Body of pancreas (tissue), 4 donors: ENCODE measurements around the gene CRAMP1.

Experiments
- CTCF ChIP-seq, 7 experiments: fragments of 450-650 bp in 4 of 7; fragments of 200-600 bp in 3 of 7; sonication (generic) in 3 of 7; IDR thresholded peaks; one replicate each; pipeline ENCODE4 v1.5.1; 2016 to 2019; ENCODE audit warnings: antibody characterized with exemption in 7 of 7
- POLR2A ChIP-seq, 3 donors: fragments of 450-650 bp; IDR thresholded peaks; one replicate each; pipeline ENCODE4 v1.6.1; 2016; ENCODE audit warnings: antibody characterized with exemption in 3 of 3, mild to moderate bottlenecking in 2 of 3

GRCh38 chr16:1626327-1626726 lies 14.2 kb downstream of the CRAMP1 start:
- no peak for TF ChIP-seq POLR2A (IDR thresholded peaks at IDR 0.05)
- no peak for TF ChIP-seq CTCF (IDR thresholded peaks at IDR 0.05)
